ENCODE data around the gene SLC35A5.
A peak's percentile ranks its signal among the peaks of the same experiment; 100 is the strongest.
"Not testable (repeated sequence)": the region's sequence is repeated elsewhere in the genome, so short reads cannot be mapped to it uniquely, and the experiment has no call there.

SLC35A5 gene

GRCh38 chr3:112561734-112562529, at the start of gene SLC35A5, which contains the start of gene ATG3:
TSS of gene SLC35A5 (plus strand) at chr3:112562045. CDS start at chr3:112563404, 1,359 bp downstream.
TSS of gene ATG3 (minus strand) at chr3:112561962. CDS start at chr3:112561528, 434 bp downstream.
- H3K27ac ChIP-seq: peak within 1 kb of the TSS; percentile 78
- TF ChIP-seq ZFX (IDR thresholded peaks at IDR 0.05) (no peak), CTCF (conservative IDR thresholded peaks at IDR 0.05) (no peak)

GRCh38 chr3:112512320-112512719, 49.5 kb upstream of the SLC35A5 start:
- TF ChIP-seq ZFX (IDR thresholded peaks at IDR 0.05) (no peak), CTCF (conservative IDR thresholded peaks at IDR 0.05) (no peak)
- no peak overlapping the region for H3K27ac ChIP-seq

GRCh38 chr3:112514527-112515128, 47.2 kb upstream of the SLC35A5 start:
- TF ChIP-seq ZFX (IDR thresholded peaks at IDR 0.05) (no peak), CTCF (conservative IDR thresholded peaks at IDR 0.05) (no peak)
- no peak overlapping the region for H3K27ac ChIP-seq

GRCh38 chr3:112518970-112519369, 42.9 kb upstream of the SLC35A5 start:
- not testable (repeated sequence) for H3K27ac ChIP-seq

- TF ChIP-seq CTCF (conservative IDR thresholded peaks at IDR 0.05): peak; percentile 75
- TF ChIP-seq ZFX (IDR thresholded peaks at IDR 0.05): no peak
Measured at GRCh38 chr3:112519424-112520001, 42.3 kb upstream of the SLC35A5 start.

GRCh38 chr3:112524127-112524526, 37.7 kb upstream of the SLC35A5 start:
- H3K27ac ChIP-seq: not testable (repeated sequence)

More at GRCh38 chr3:112519424-112520001, 42.3 kb upstream of the SLC35A5 start:
- no peak overlapping the region for H3K27ac ChIP-seq

GRCh38 chr3:112530573-112530972, 31.3 kb upstream of the SLC35A5 start:
- no peak overlapping the region for H3K27ac ChIP-seq
- TF ChIP-seq ZFX (IDR thresholded peaks at IDR 0.05): no peak
- no peak for TF ChIP-seq CTCF (conservative IDR thresholded peaks at IDR 0.05)

- H3K27ac ChIP-seq: no peak overlapping the region
- no peak for TF ChIP-seq ZFX (IDR thresholded peaks at IDR 0.05)
- TF ChIP-seq CTCF (conservative IDR thresholded peaks at IDR 0.05): peak; percentile 68
Measured at GRCh38 chr3:112531358-112531781, 30.5 kb upstream of the SLC35A5 start.

All from C4-2B (cell line).